ENCODE results near the gene RELN. TPM values are rescaled to one million over a fixed set of nuclear protein-coding genes. Genes with fewer than 3 reads are reported as not detected.

RELN gene
- total RNA-seq, 1 donor from 2014 or later: not detected

- no peak for TF ChIP-seq CTCF (IDR thresholded peaks at IDR 0.05; ENCODE audit: insufficient read depth, low read length, severe bottlenecking)
- peak; percentile 47 for FAIRE-seq
- H3K27me3 ChIP-seq (ENCODE audit: control insufficient read depth, insufficient read depth, low read length): no peaks in the 10 kb centered on the region
- H3K4me3 ChIP-seq (ENCODE audit: low read depth, low read length): no peak overlapping the region
- H3K36me3 ChIP-seq (ENCODE audit: control insufficient read depth, insufficient read depth, low read length): no peaks in the 10 kb centered on the region
- DNase-seq (ENCODE audit: low read depth): no peak
These were observed 218.2 kb downstream of the RELN start for GRCh38 chr7:103771294-103771693.

GRCh38 chr7:103766660-103767059 lies 222.8 kb downstream of the RELN start:
- no peaks in the 10 kb centered on the region for H3K36me3 ChIP-seq (ENCODE audit: control insufficient read depth, insufficient read depth, low read length)
- DNase-seq (ENCODE audit: low read depth) (no peak), FAIRE-seq (no peak)
- TF ChIP-seq CTCF (IDR thresholded peaks at IDR 0.05; ENCODE audit: insufficient read depth, low read length, severe bottlenecking): no peak
- no peaks in the 10 kb centered on the region for H3K27me3 ChIP-seq (ENCODE audit: control insufficient read depth, insufficient read depth, low read length)
- no peak overlapping the region for H3K4me3 ChIP-seq (ENCODE audit: low read depth, low read length)

DNA sequence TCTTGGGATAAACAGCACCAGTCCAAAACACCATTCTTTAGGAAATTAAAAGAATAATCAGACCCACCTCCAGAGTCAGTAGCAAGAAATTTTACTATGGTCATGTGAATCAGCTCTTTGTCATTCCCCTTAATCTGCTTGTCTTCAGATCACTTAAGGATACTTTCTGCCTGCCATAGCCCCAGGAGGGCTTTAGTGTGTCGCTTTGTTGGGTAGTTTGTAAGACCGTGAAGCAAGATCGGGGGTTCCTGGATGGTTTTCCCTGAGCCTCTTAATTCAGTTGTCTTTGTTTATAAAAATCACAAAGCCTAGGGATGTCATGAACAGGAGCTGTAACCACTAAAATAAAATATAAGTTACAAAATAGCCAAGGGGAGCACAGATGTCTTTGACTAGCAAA lies 223.6 kb downstream of the RELN start:
- H3K36me3 ChIP-seq (ENCODE audit: control insufficient read depth, insufficient read depth, low read length): no peaks in the 10 kb centered on the region
- H3K27me3 ChIP-seq (ENCODE audit: control insufficient read depth, insufficient read depth, low read length): no peaks in the 10 kb centered on the region
- FAIRE-seq (no peak), DNase-seq (ENCODE audit: low read depth) (no peak)
- TF ChIP-seq CTCF (IDR thresholded peaks at IDR 0.05; ENCODE audit: insufficient read depth, low read length, severe bottlenecking): no peak
- no peak overlapping the region for H3K4me3 ChIP-seq (ENCODE audit: low read depth, low read length)

DNA sequence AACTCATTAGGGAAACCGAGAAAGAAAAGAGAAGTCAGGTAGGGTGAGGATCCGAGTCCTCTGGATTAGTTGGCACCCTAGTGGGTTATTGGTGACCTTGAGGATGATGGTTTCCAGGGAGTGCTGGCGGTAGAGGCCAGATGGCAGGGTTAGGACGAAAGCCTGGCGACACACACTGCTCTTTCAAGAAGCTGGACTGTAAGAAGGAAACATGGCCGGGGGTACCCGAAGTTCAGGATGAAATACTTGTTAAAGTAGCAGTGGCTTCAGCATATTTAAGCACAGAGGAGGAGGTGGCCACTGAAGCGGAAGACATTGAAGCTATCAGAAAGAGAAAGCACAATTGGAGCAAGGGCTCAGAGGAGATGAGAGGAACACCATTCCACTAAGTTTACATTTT lies 224.6 kb downstream of the RELN start:
- DNase-seq (ENCODE audit: low read depth) (no peak), FAIRE-seq (no peak)
- Histone ChIP-seq H3K4me3 (ENCODE audit: low read depth, low read length) (no peak overlapping the region), H3K36me3 (ENCODE audit: control insufficient read depth, insufficient read depth, low read length) (no peaks in the 10 kb centered on the region), H3K27me3 (ENCODE audit: control insufficient read depth, insufficient read depth, low read length) (no peaks in the 10 kb centered on the region)
- no peak for TF ChIP-seq CTCF (IDR thresholded peaks at IDR 0.05; ENCODE audit: insufficient read depth, low read length, severe bottlenecking)

GRCh38 chr7:103762877-103763276 lies 226.6 kb downstream of the RELN start:
- H3K36me3 ChIP-seq (ENCODE audit: control insufficient read depth, insufficient read depth, low read length): no peaks in the 10 kb centered on the region
- TF ChIP-seq CTCF (IDR thresholded peaks at IDR 0.05; ENCODE audit: insufficient read depth, low read length, severe bottlenecking): no peak
- H3K4me3 ChIP-seq (ENCODE audit: low read depth, low read length): no peak overlapping the region
- no peak for FAIRE-seq
- H3K27me3 ChIP-seq (ENCODE audit: control insufficient read depth, insufficient read depth, low read length): no peaks in the 10 kb centered on the region
- DNase-seq (ENCODE audit: low read depth): no peak

GRCh38 chr7:103762065-103762760 lies 227.2 kb downstream of the RELN start:
- Histone ChIP-seq H3K4me3 (ENCODE audit: low read depth, low read length) (no peak overlapping the region), H3K27me3 (ENCODE audit: control insufficient read depth, insufficient read depth, low read length) (no peaks in the 10 kb centered on the region), H3K36me3 (ENCODE audit: control insufficient read depth, insufficient read depth, low read length) (no peaks in the 10 kb centered on the region)
- no peak for FAIRE-seq
- no peak for DNase-seq (ENCODE audit: low read depth)
- no peak for TF ChIP-seq CTCF (IDR thresholded peaks at IDR 0.05; ENCODE audit: insufficient read depth, low read length, severe bottlenecking)
